GM23338 (cell line): ENCODE measurements around the gene PATE2. TPM values are rescaled to one million over a fixed set of nuclear protein-coding genes. Genes with fewer than 3 reads are reported as not detected.

Experiments used
- ATAC-seq: fragments of 200-7000 bp; cut with Tn5 transposase; 3 replicates; pipeline ENCODE4 v1.9.1; 2020
- DNase-seq: peaks from one replicate; pipeline ENCODE4 v3.0.0-alpha.2; 2015; ENCODE audit warnings: low spot score
- H2AFZ ChIP-seq: fragments of 200-600 bp; sonication (generic); 2 replicates; pipeline ENCODE4 v1.8.0; 2016; ENCODE audit warnings: antibody characterized with exemption, mild to moderate bottlenecking, moderate library complexity
- H3F3A ChIP-seq: fragments of 200-600 bp; sonication (generic); replicated peaks from 2 replicates; pipeline ENCODE4 v1.8.0; 2017; ENCODE audit warnings: antibody characterized with exemption, mixed run types, low read depth
- H3K27ac ChIP-seq: fragments of 200-600 bp; sonication (generic); 2 replicates; pipeline ENCODE4 v1.6.1; 2016; ENCODE audit warnings: low read depth
- H3K27me3 ChIP-seq: fragments of 200-600 bp; sonication (generic); 2 replicates; pipeline ENCODE4 v1.8.0; 2016; ENCODE audit warnings: mild to moderate bottlenecking, mixed run types, moderate library complexity; ENCODE audit not compliant: insufficient read depth
- H3K36me3 ChIP-seq: fragments of 200-600 bp; sonication (generic); 2 replicates; pipeline ENCODE4 v1.8.0; 2016; ENCODE audit warnings: mild to moderate bottlenecking; ENCODE audit not compliant: insufficient read depth
- H3K4me1 ChIP-seq: fragments of 200-600 bp; sonication (generic); 2 replicates; pipeline ENCODE4 v1.8.0; 2016; ENCODE audit warnings: mild to moderate bottlenecking, moderate library complexity; ENCODE audit not compliant: insufficient read depth
- H3K4me2 ChIP-seq: fragments of 200-600 bp; sonication (generic); 2 replicates; pipeline ENCODE4 v1.7.1; 2017; ENCODE audit warnings: mixed run types
- H3K4me3 ChIP-seq: fragments of 200-600 bp; sonication (generic); 2 replicates; pipeline ENCODE4 v1.6.1; 2016; ENCODE audit warnings: mixed run types
- H3K79me2 ChIP-seq: fragments of 200-600 bp; sonication (generic); replicated peaks from 2 replicates; pipeline ENCODE4 v1.8.0; 2017; ENCODE audit warnings: mild to moderate bottlenecking; ENCODE audit not compliant: insufficient read depth
- H3K9me2 ChIP-seq: fragments of 200-600 bp; sonication (generic); 2 replicates; pipeline ENCODE4 v1.8.0; 2017; ENCODE audit not compliant: insufficient read depth
- H4K20me1 ChIP-seq: fragments of 200-600 bp; sonication (generic); replicated peaks from 2 replicates; pipeline ENCODE4 v1.8.0; 2017; ENCODE audit warnings: mild to moderate bottlenecking; ENCODE audit not compliant: insufficient read depth
- H3K27ac Mint-ChIP-seq: 2 replicates; pipeline ENCODE4 v1.8.0; 2020; ENCODE audit warnings: inconsistent platforms, mild to moderate bottlenecking, moderate library complexity, mixed read lengths
- H3K27me3 Mint-ChIP-seq: 3 replicates; pipeline ENCODE4 v1.8.0; 2022; ENCODE audit warnings: low read depth, mild to moderate bottlenecking, moderate library complexity, mixed read lengths, inconsistent platforms; ENCODE audit not compliant: insufficient read depth, poor library complexity
- H3K36me3 Mint-ChIP-seq: 3 replicates; pipeline ENCODE4 v1.8.0; 2021; ENCODE audit warnings: low read depth, mild to moderate bottlenecking, inconsistent platforms, moderate library complexity, mixed read lengths
- H3K4me1 Mint-ChIP-seq: 3 replicates; pipeline ENCODE4 v1.8.0; 2020; ENCODE audit warnings: mild to moderate bottlenecking, inconsistent platforms, mixed read lengths
- H3K4me3 Mint-ChIP-seq: 3 replicates; pipeline ENCODE4 v1.8.0; 2021; ENCODE audit warnings: moderate library complexity, mild to moderate bottlenecking, inconsistent platforms, mixed read lengths
- H3K9me3 Mint-ChIP-seq: 3 replicates; pipeline ENCODE4 v1.8.0; 2020; ENCODE audit warnings: moderate library complexity, mild to moderate bottlenecking, inconsistent platforms, mixed read lengths
- CREB1 ChIP-seq: fragments of 250-450 bp; sonication (Bioruptor Pico); IDR thresholded peaks from 2 replicates; pipeline ENCODE4 v1.5.0; 2020; ENCODE audit warnings: low read depth, mild to moderate bottlenecking, moderate library complexity
- CTCF ChIP-seq, 2 experiments: fragments of 200-600 bp in 1 of 2; sonication (generic) in 1 of 2; conservative IDR thresholded peaks; 2 replicates each; pipeline versions ENCODE4 v1.5.1 to v1.6.1; 2016 to 2017; ENCODE audit warnings: antibody characterized with exemption in 2 of 2, low read depth in 2 of 2, mild to moderate bottlenecking in 2 of 2, moderate library complexity in 1 of 2
- EZH2 ChIP-seq: fragments of 200-600 bp; sonication (generic); IDR thresholded peaks from one replicate; pipeline ENCODE4 v1.8.0; 2017; ENCODE audit warnings: antibody characterized with exemption, mild to moderate bottlenecking, low read depth; ENCODE audit not compliant: unreplicated experiment
- EZH2phosphoT487 ChIP-seq: fragments of 200-600 bp; sonication (generic); IDR thresholded peaks from one replicate; pipeline ENCODE4 v1.8.1; 2018; ENCODE audit warnings: antibody characterized with exemption; ENCODE audit not compliant: unreplicated experiment
- JUNB ChIP-seq: IDR thresholded peaks from one replicate; pipeline ENCODE4 v1.6.1; 2016; ENCODE audit warnings: antibody characterized with exemption; ENCODE audit not compliant: unreplicated experiment
- NANOG ChIP-seq: IDR thresholded peaks from 2 replicates; pipeline ENCODE4 v1.6.1; 2016; ENCODE audit warnings: antibody characterized with exemption, borderline replicate concordance
- POLR2AphosphoS5 ChIP-seq: IDR thresholded peaks from 2 replicates; pipeline ENCODE4 v1.6.1; 2016; ENCODE audit warnings: antibody characterized with exemption, low read depth
- REST ChIP-seq: IDR thresholded peaks from one replicate; pipeline ENCODE4 v1.6.1; 2018; ENCODE audit warnings: antibody characterized with exemption; ENCODE audit not compliant: unreplicated experiment
- STAT1 ChIP-seq: IDR thresholded peaks from one replicate; pipeline ENCODE4 v1.6.1; 2016; ENCODE audit warnings: antibody characterized with exemption; ENCODE audit not compliant: unreplicated experiment
- ZNF114 ChIP-seq: fragments of 250-450 bp; sonication (Bioruptor Pico); IDR thresholded peaks from 2 replicates; pipeline ENCODE4 v1.5.0; 2020; ENCODE audit warnings: mild to moderate bottlenecking, moderate library complexity
- ZNF331 ChIP-seq: fragments of 250-450 bp; sonication (Bioruptor Pico); IDR thresholded peaks from 2 replicates; pipeline ENCODE4 v1.5.0; 2020; ENCODE audit warnings: low read depth, mild to moderate bottlenecking, moderate library complexity
- polyA plus RNA-seq: library from polyadenylated mRNA; unstranded; fragments of >200 nt; fragmentation: Nextera tagmentation; extraction: Ambion mirVana; gene quantifications from 2 replicates; pipeline ENCODE4 v1.2.1, GENCODE V29; 2016
- total RNA-seq: library from RNA; depleted of rRNA; stranded (reverse); fragments of >200 nt; shearing (Covaris generic); gene quantifications from 2 replicates; pipeline ENCODE4 v1.2.3, GENCODE V29; 2014
- TF ChIP-seq, protein P1 (sequence below): fragments of 250-450 bp; sonication (Bioruptor Pico); IDR thresholded peaks from 2 replicates; pipeline ENCODE4 v1.5.0; 2020; ENCODE audit warnings: mild to moderate bottlenecking, moderate library complexity
- TF ChIP-seq, protein P2 (sequence below): IDR thresholded peaks from 2 replicates; pipeline ENCODE4 v1.6.1; 2016; ENCODE audit warnings: antibody characterized with exemption

PATE2 gene
- total and polyA plus RNA-seq, 2 experiments from 2014 or later = 0.16 TPM; not detected in 1

GRCh38 chr11:125768336-125769046, 10.1 kb downstream of the PATE2 start:
- no peaks in the 10 kb centered on the region for H3F3A ChIP-seq
- Mint-ChIP-seq H3K27me3 (peaks cover under 1% of the 10 kb centered on the region), H3K4me3 (no peak overlapping the region), H3K4me1 (peaks cover 3% of the 10 kb centered on the region; the same call in 1 of the 3 replicates), H3K9me3 (no peaks in the 10 kb centered on the region), H3K36me3 (no peaks in the 10 kb centered on the region), H3K27ac (no peak overlapping the region)
- DNase-seq (no peak), ATAC-seq (no peak)
- no peaks in the 10 kb centered on the region for H3K4me1 ChIP-seq
- H3K79me2 ChIP-seq = no peaks in the 10 kb centered on the region
- no peak overlapping the region for H2AFZ ChIP-seq
- H3K27ac ChIP-seq = no peak overlapping the region
- TF ChIP-seq NANOG = no peak
- TF ChIP-seq STAT1 = no peak
- TF ChIP-seq, protein P1, sequence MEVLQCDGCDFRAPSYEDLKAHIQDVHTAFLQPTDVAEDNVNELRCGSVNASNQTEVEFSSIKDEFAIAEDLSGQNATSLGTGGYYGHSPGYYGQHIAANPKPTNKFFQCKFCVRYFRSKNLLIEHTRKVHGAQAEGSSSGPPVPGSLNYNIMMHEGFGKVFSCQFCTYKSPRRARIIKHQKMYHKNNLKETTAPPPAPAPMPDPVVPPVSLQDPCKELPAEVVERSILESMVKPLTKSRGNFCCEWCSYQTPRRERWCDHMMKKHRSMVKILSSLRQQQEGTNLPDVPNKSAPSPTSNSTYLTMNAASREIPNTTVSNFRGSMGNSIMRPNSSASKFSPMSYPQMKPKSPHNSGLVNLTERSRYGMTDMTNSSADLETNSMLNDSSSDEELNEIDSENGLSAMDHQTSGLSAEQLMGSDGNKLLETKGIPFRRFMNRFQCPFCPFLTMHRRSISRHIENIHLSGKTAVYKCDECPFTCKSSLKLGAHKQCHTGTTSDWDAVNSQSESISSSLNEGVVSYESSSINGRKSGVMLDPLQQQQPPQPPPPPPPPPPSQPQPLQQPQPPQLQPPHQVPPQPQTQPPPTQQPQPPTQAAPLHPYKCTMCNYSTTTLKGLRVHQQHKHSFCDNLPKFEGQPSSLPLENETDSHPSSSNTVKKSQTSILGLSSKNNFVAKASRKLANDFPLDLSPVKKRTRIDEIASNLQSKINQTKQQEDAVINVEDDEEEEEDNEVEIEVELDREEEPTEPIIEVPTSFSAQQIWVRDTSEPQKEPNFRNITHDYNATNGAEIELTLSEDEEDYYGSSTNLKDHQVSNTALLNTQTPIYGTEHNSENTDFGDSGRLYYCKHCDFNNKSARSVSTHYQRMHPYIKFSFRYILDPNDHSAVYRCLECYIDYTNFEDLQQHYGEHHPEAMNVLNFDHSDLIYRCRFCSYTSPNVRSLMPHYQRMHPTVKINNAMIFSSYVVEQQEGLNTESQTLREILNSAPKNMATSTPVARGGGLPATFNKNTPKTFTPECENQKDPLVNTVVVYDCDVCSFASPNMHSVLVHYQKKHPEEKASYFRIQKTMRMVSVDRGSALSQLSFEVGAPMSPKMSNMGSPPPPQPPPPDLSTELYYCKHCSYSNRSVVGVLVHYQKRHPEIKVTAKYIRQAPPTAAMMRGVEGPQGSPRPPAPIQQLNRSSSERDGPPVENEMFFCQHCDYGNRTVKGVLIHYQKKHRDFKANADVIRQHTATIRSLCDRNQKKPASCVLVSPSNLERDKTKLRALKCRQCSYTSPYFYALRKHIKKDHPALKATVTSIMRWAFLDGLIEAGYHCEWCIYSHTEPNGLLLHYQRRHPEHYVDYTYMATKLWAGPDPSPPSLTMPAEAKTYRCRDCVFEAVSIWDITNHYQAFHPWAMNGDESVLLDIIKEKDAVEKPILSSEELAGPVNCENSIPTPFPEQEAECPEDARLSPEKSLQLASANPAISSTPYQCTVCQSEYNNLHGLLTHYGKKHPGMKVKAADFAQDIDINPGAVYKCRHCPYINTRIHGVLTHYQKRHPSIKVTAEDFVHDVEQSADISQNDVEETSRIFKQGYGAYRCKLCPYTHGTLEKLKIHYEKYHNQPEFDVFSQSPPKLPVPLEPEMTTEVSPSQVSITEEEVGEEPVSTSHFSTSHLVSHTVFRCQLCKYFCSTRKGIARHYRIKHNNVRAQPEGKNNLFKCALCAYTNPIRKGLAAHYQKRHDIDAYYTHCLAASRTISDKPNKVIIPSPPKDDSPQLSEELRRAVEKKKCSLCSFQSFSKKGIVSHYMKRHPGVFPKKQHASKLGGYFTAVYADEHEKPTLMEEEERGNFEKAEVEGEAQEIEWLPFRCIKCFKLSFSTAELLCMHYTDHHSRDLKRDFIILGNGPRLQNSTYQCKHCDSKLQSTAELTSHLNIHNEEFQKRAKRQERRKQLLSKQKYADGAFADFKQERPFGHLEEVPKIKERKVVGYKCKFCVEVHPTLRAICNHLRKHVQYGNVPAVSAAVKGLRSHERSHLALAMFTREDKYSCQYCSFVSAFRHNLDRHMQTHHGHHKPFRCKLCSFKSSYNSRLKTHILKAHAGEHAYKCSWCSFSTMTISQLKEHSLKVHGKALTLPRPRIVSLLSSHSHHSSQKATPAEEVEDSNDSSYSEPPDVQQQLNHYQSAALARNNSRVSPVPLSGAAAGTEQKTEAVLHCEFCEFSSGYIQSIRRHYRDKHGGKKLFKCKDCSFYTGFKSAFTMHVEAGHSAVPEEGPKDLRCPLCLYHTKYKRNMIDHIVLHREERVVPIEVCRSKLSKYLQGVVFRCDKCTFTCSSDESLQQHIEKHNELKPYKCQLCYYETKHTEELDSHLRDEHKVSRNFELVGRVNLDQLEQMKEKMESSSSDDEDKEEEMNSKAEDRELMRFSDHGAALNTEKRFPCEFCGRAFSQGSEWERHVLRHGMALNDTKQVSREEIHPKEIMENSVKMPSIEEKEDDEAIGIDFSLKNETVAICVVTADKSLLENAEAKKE = no peak
- TF ChIP-seq REST = no peak
- no peak for TF ChIP-seq CREB1 (CRISPR knock-in tag)
- TF ChIP-seq EZH2 = no peak
- no peak for TF ChIP-seq ZNF114 (CRISPR knock-in tag)
- TF ChIP-seq CTCF (conservative IDR thresholded peaks at IDR 0.05; ENCODE audit: low read depth in 2 of 2) = no peak
- TF ChIP-seq, protein P2, sequence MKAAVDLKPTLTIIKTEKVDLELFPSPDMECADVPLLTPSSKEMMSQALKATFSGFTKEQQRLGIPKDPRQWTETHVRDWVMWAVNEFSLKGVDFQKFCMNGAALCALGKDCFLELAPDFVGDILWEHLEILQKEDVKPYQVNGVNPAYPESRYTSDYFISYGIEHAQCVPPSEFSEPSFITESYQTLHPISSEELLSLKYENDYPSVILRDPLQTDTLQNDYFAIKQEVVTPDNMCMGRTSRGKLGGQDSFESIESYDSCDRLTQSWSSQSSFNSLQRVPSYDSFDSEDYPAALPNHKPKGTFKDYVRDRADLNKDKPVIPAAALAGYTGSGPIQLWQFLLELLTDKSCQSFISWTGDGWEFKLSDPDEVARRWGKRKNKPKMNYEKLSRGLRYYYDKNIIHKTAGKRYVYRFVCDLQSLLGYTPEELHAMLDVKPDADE = no peak
- no peak for TF ChIP-seq ZNF331 (CRISPR knock-in tag)
- TF ChIP-seq POLR2AphosphoS5 = no peak
- no peak for TF ChIP-seq EZH2phosphoT487
- TF ChIP-seq JUNB = no peak
- no peaks in the 10 kb centered on the region for H4K20me1 ChIP-seq
- H3K27me3 ChIP-seq = no peaks in the 10 kb centered on the region
- H3K36me3 ChIP-seq = no peaks in the 10 kb centered on the region
- H3K4me2 ChIP-seq = no peak overlapping the region
- H3K9me2 ChIP-seq = peaks cover 9% of the 10 kb centered on the region
- H3K4me3 ChIP-seq = no peak overlapping the region
